ENCODE results near the gene KCTD16.

Gene KCTD16

GRCh38 chr5:144377207-144377606 is 206.5 kb downstream of the KCTD16 start:
- Histone ChIP-seq H3K9ac (ENCODE audit: low read depth, low read length, poor library complexity, severe bottlenecking) (no peak overlapping the region), H3K27me3 (ENCODE audit: insufficient read depth, low read length, poor library complexity, severe bottlenecking) (no peaks in the 10 kb centered on the region), H3K9me3 (ENCODE audit: insufficient read depth, low read depth, low read length) (no peaks in the 10 kb centered on the region), H3K79me2 (ENCODE audit: insufficient read depth, low read length) (no peaks in the 10 kb centered on the region), H4K20me1 (ENCODE audit: insufficient read depth, low read length, poor library complexity, severe bottlenecking) (no peaks in the 10 kb centered on the region), H3K9me2 (replicated peaks; ENCODE audit: low read depth, low read length) (no peaks in the 10 kb centered on the region), H3F3A (ENCODE audit: low read depth) (no peaks in the 10 kb centered on the region), H2AFZ (ENCODE audit: low read length) (no peak overlapping the region), H3K4me3 (ENCODE audit: low read length, poor library complexity, severe bottlenecking) (no peak overlapping the region), H3K36me3 (ENCODE audit: insufficient read depth, low read length) (no peaks in the 10 kb centered on the region), H3K4me1 (ENCODE audit: insufficient read depth, low read length, poor library complexity, severe bottlenecking) (no peaks in the 10 kb centered on the region), H3K4me2 (ENCODE audit: low read depth, low read length, poor library complexity, severe bottlenecking) (no peak overlapping the region)
- no peak for TF ChIP-seq CTCF (conservative IDR thresholded peaks at IDR 0.05; ENCODE audit: low read length)
- no peak for TF ChIP-seq EZH2phosphoT487 (IDR thresholded peaks at IDR 0.05; ENCODE audit: borderline replicate concordance)

- H3K9me3 ChIP-seq (ENCODE audit: insufficient read depth, low read depth, low read length): no peaks in the 10 kb centered on the region
- no peaks in the 10 kb centered on the region for H3K27me3 ChIP-seq (ENCODE audit: insufficient read depth, low read length, poor library complexity, severe bottlenecking)
- no peaks in the 10 kb centered on the region for H4K20me1 ChIP-seq (ENCODE audit: insufficient read depth, low read length, poor library complexity, severe bottlenecking)
- H3K79me2 ChIP-seq (ENCODE audit: insufficient read depth, low read length): no peaks in the 10 kb centered on the region
- H3F3A ChIP-seq (ENCODE audit: low read depth): no peaks in the 10 kb centered on the region
- no peak overlapping the region for H3K4me2 ChIP-seq (ENCODE audit: low read depth, low read length, poor library complexity, severe bottlenecking)
- H2AFZ ChIP-seq (ENCODE audit: low read length): no peak overlapping the region
- H3K4me1 ChIP-seq (ENCODE audit: insufficient read depth, low read length, poor library complexity, severe bottlenecking): no peaks in the 10 kb centered on the region
- H3K36me3 ChIP-seq (ENCODE audit: insufficient read depth, low read length): no peaks in the 10 kb centered on the region
- no peaks in the 10 kb centered on the region for H3K9me2 ChIP-seq (replicated peaks; ENCODE audit: low read depth, low read length)
- no peak overlapping the region for H3K4me3 ChIP-seq (ENCODE audit: low read length, poor library complexity, severe bottlenecking)
- TF ChIP-seq EZH2phosphoT487 (IDR thresholded peaks at IDR 0.05; ENCODE audit: borderline replicate concordance) (no peak), CTCF (conservative IDR thresholded peaks at IDR 0.05; ENCODE audit: low read length) (no peak)
- H3K9ac ChIP-seq (ENCODE audit: low read depth, low read length, poor library complexity, severe bottlenecking): no peak overlapping the region
Measured at GRCh38 chr5:144378681-144379080, 208.0 kb downstream of the KCTD16 start.

GRCh38 chr5:144385597-144385996 is 214.9 kb downstream of the KCTD16 start:
- Histone ChIP-seq H3K4me2 (ENCODE audit: low read depth, low read length, poor library complexity, severe bottlenecking) (no peak overlapping the region), H3K36me3 (ENCODE audit: insufficient read depth, low read length) (no peaks in the 10 kb centered on the region), H3K9ac (ENCODE audit: low read depth, low read length, poor library complexity, severe bottlenecking) (no peak overlapping the region), H3K27me3 (ENCODE audit: insufficient read depth, low read length, poor library complexity, severe bottlenecking) (no peaks in the 10 kb centered on the region), H3K79me2 (ENCODE audit: insufficient read depth, low read length) (no peaks in the 10 kb centered on the region), H2AFZ (ENCODE audit: low read length) (no peak overlapping the region), H3K4me1 (ENCODE audit: insufficient read depth, low read length, poor library complexity, severe bottlenecking) (no peaks in the 10 kb centered on the region), H3K9me2 (replicated peaks; ENCODE audit: low read depth, low read length) (no peaks in the 10 kb centered on the region), H3F3A (ENCODE audit: low read depth) (no peaks in the 10 kb centered on the region), H4K20me1 (ENCODE audit: insufficient read depth, low read length, poor library complexity, severe bottlenecking) (no peaks in the 10 kb centered on the region), H3K4me3 (ENCODE audit: low read length, poor library complexity, severe bottlenecking) (no peak overlapping the region), H3K9me3 (ENCODE audit: insufficient read depth, low read depth, low read length) (no peaks in the 10 kb centered on the region)
- TF ChIP-seq EZH2phosphoT487 (IDR thresholded peaks at IDR 0.05; ENCODE audit: borderline replicate concordance): no peak
- TF ChIP-seq CTCF (conservative IDR thresholded peaks at IDR 0.05; ENCODE audit: low read length): no peak

All from Loucy (cell line).